PFSK-1 (cell line): Measurements from ENCODE around the gene MAP2K7.

Source experiments
- FOXP2 ChIP-seq: optimal IDR thresholded peaks from 2 replicates; pipeline ENCODE3; 2011; ENCODE audit warnings: borderline replicate concordance, control low read depth, inconsistent platforms; ENCODE audit not compliant: insufficient read depth; ENCODE audit errors: extremely low read length, extremely low read depth
- POLR2AphosphoS5 ChIP-seq: IDR thresholded peaks from 2 replicates; pipeline ENCODE4 v1.6.1; 2012; ENCODE audit warnings: low read depth, mild to moderate bottlenecking, control low read depth, low read length, moderate library complexity
- SIN3A ChIP-seq: IDR thresholded peaks from 2 replicates; pipeline ENCODE4 v1.6.1; 2012; ENCODE audit warnings: mild to moderate bottlenecking, low read length, moderate library complexity, borderline replicate concordance; ENCODE audit not compliant: insufficient read depth
- TAF1 ChIP-seq: IDR thresholded peaks from 2 replicates; pipeline ENCODE4 v1.6.1; 2012; ENCODE audit warnings: low read length, control low read depth, borderline replicate concordance; ENCODE audit not compliant: insufficient read depth
- TF ChIP-seq, protein P1 (sequence below), 2 experiments: IDR thresholded peaks; 2 replicates each; pipeline versions ENCODE4 v1.6.1 to v1.8.0; 2011 to 2012; ENCODE audit warnings: low read depth in 2 of 2, low read length in 2 of 2, control low read depth in 1 of 2, inconsistent platforms in 1 of 2, mild to moderate bottlenecking in 1 of 2, moderate library complexity in 1 of 2; ENCODE audit not compliant: insufficient read depth in 1 of 2

Gene MAP2K7

DNA sequence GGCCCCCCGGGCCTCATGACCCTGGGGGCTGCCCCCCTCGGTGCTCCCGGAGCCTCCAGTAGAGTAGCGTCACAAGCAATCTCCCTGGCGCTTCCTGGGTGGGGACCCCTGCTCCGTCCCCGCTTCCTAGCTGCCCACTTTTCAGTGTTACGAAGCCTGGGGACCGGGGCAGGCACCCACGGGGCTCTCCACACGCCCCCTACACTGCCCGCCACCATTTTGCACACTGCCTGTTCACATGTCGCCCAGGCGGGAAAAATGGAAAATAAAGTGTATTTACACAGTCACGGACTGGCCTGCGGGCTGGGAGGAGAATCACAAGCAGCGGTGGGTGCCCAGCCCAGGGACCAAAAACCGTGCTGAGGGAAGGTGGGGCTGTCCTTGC is 39.0 kb upstream of the MAP2K7 start:
- TF ChIP-seq TAF1 (no peak), FOXP2 (no peak), SIN3A (no peak), POLR2AphosphoS5 (no peak)
- TF ChIP-seq, protein P1, sequence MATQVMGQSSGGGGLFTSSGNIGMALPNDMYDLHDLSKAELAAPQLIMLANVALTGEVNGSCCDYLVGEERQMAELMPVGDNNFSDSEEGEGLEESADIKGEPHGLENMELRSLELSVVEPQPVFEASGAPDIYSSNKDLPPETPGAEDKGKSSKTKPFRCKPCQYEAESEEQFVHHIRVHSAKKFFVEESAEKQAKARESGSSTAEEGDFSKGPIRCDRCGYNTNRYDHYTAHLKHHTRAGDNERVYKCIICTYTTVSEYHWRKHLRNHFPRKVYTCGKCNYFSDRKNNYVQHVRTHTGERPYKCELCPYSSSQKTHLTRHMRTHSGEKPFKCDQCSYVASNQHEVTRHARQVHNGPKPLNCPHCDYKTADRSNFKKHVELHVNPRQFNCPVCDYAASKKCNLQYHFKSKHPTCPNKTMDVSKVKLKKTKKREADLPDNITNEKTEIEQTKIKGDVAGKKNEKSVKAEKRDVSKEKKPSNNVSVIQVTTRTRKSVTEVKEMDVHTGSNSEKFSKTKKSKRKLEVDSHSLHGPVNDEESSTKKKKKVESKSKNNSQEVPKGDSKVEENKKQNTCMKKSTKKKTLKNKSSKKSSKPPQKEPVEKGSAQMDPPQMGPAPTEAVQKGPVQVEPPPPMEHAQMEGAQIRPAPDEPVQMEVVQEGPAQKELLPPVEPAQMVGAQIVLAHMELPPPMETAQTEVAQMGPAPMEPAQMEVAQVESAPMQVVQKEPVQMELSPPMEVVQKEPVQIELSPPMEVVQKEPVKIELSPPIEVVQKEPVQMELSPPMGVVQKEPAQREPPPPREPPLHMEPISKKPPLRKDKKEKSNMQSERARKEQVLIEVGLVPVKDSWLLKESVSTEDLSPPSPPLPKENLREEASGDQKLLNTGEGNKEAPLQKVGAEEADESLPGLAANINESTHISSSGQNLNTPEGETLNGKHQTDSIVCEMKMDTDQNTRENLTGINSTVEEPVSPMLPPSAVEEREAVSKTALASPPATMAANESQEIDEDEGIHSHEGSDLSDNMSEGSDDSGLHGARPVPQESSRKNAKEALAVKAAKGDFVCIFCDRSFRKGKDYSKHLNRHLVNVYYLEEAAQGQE (IDR thresholded peaks at IDR 0.05; ENCODE audit: insufficient read depth in 1 of 2, low read depth in 2 of 2, low read length in 2 of 2), result no peak

- TF ChIP-seq TAF1, result no peak
- no peak for TF ChIP-seq POLR2AphosphoS5
- TF ChIP-seq SIN3A, result no peak
- TF ChIP-seq, protein P1 (IDR thresholded peaks at IDR 0.05; ENCODE audit: insufficient read depth in 1 of 2, low read depth in 2 of 2, low read length in 2 of 2), result no peak
- no peak for TF ChIP-seq FOXP2
These were observed 38.3 kb upstream of the MAP2K7 start for GRCh38 chr19:7865262-7865911.

DNA sequence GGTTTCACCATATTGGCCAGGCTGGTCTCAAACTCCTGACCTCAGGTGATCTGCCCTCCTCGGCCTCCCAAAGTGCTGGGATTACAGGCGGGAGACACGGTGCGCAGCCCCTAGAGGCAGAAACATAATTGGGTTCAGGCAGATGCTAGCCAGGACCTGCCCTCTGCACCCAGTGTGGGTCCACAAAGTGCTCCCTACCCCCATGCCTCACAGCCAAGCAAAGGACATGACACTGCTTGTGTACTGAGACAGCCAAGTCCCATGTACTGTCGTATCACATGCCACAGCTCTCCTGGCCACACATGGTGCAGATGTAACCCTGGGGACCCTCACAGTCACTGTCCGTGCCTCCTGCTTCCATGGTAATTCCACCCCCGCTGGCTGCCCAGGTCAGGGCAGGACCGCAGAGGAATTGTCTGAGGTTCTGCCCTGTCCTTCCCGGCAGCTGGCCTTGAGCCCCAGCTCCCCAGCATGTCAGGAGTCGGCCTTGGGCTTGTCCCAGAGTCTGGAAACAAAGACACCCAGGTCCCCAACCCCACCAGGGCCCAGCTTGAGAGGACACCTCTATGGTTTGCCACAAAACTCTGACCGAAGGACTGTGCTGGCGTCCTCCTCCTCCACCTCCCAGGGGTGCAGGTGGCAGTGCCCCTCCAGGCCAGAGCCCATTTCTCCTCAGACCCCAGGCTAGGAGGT is 37.1 kb upstream of the MAP2K7 start:
- TF ChIP-seq SIN3A (no peak), FOXP2 (no peak), POLR2AphosphoS5 (no peak), TAF1 (no peak)
- TF ChIP-seq, protein P1 (IDR thresholded peaks at IDR 0.05; ENCODE audit: insufficient read depth in 1 of 2, low read depth in 2 of 2, low read length in 2 of 2), result no peak

DNA sequence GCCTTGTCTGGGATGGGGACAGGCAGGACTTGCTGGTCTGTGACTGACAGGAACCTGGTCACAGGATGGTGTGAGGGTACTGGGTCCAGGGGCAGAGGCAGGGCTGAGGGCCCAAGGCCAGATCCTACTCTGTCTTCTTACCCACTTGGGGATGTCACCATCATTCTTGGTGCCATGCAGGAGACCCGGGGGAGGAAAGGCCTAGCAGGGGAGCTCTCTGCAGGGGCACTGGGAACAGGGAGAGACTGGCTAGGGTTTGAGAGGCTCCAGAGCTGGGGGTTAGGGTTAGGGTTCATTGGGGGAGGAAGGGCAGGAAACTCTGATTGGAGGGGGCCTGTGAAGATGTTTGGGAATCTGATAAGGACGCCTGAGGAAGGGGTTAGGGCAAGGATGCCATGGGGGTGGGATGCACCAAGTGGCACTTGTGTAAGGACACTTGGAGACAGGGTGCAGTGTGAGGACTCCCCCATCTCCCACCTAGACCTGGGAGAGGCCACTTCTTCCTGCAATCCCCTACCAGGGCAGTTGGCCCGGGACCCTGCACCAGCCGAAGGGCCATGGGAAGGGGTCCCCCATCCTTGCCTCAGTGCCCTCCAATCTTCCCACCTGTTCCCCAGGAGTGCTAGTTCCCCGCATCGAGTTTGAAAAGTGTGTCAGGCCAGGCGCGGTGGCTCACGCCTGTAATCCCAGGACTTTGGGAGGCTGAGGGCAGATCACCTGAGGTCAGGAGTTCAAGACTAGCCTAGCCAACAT is 36.4 kb upstream of the MAP2K7 start:
- TF ChIP-seq FOXP2, result no peak

DNA sequence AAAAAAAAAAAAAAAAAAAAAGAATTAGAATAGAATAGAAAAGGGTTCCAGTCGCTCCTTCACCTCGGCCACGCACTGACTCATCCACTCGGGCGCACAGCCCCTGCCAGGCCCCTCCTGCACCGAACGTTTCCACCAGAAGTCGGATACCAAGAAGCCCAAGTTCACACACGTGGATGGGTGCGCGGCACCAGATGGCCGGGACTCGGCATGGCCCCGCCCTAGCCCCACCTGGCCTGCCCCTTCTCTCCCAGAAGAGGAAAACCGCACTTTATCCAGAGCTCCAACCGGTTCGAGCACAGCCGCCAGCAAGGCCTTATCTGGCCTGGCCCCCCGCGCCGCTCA is 35.4 kb upstream of the MAP2K7 start:
- no peak for TF ChIP-seq TAF1
- TF ChIP-seq, protein P1 (IDR thresholded peaks at IDR 0.05; ENCODE audit: insufficient read depth in 1 of 2, low read depth in 2 of 2, low read length in 2 of 2), result no peak
- no peak for TF ChIP-seq FOXP2
- TF ChIP-seq SIN3A, result no peak
- TF ChIP-seq POLR2AphosphoS5, result no peak
